GM12874 (cell line): Measurements from ENCODE around the gene DYDC2.

ENCODE experiments used
- CTCF ChIP-seq: IDR thresholded peaks from 2 replicates; pipeline ENCODE4 v1.5.1; 2011; ENCODE audit warnings: low read depth, mild to moderate bottlenecking, control low read depth, low read length, moderate library complexity; ENCODE audit not compliant: insufficient read depth

DYDC2 gene

GRCh38 chr10:80394358-80394916, 37.9 kb downstream of the DYDC2 start:
- no peak for TF ChIP-seq CTCF

GRCh38 chr10:80397014-80397413, 40.4 kb downstream of the DYDC2 start:
- no peak for TF ChIP-seq CTCF

- no peak for TF ChIP-seq CTCF
Observed at GRCh38 chr10:80400136-80400804, 43.7 kb downstream of the DYDC2 start.

GRCh38 chr10:80405035-80405434, 48.5 kb downstream of the DYDC2 start:
- TF ChIP-seq CTCF: no peak

- no peak for TF ChIP-seq CTCF
Observed at GRCh38 chr10:80405626-80406025, 49.0 kb downstream of the DYDC2 start.

- no peak for TF ChIP-seq CTCF
Observed at GRCh38 chr10:80406204-80406603, 49.6 kb downstream of the DYDC2 start.

- no peak for TF ChIP-seq CTCF
Observed at GRCh38 chr10:80407812-80408241, 51.2 kb downstream of the DYDC2 start.
